ENCODE data around the gene ZSCAN12.
"Not testable (repeated sequence)": the region's sequence is repeated elsewhere in the genome, so short reads cannot be mapped to it uniquely, and the experiment has no call there.

The ZSCAN12 gene

GRCh38 chr6:28393912-28394662 is 5.5 kb downstream of the ZSCAN12 start:
- no peak for DNase-seq

GRCh38 chr6:28390688-28391087 is 8.9 kb downstream of the ZSCAN12 start:
- DNase-seq, result no peak

- no peak for DNase-seq
Measured at GRCh38 chr6:28384143-28384533, 15.4 kb downstream of the ZSCAN12 start.

GRCh38 chr6:28383235-28384142 is 16.1 kb downstream of the ZSCAN12 start:
- DNase-seq, result peak; percentile 78

GRCh38 chr6:28380381-28380780 is 19.2 kb downstream of the ZSCAN12 start:
- DNase-seq, result no peak

GRCh38 chr6:28378644-28379043 is 20.9 kb downstream of the ZSCAN12 start:
- no peak for DNase-seq

GRCh38 chr6:28377879-28378278 is 21.7 kb downstream of the ZSCAN12 start:
- DNase-seq, result no peak

GRCh38 chr6:28373925-28374324 is 25.6 kb downstream of the ZSCAN12 start:
- DNase-seq, result no peak

GRCh38 chr6:28371706-28372451 is 27.7 kb downstream of the ZSCAN12 start:
- no peak for DNase-seq

GRCh38 chr6:28371280-28371679 is 28.3 kb downstream of the ZSCAN12 start:
- no peak for DNase-seq

- no peak for DNase-seq
Measured at GRCh38 chr6:28370440-28370839, 29.1 kb downstream of the ZSCAN12 start.

- no peak for DNase-seq
Measured at GRCh38 chr6:28369463-28369862, 30.1 kb downstream of the ZSCAN12 start.

GRCh38 chr6:28368522-28368921 is 31.0 kb downstream of the ZSCAN12 start:
- DNase-seq, result no peak

GRCh38 chr6:28365590-28365989 is 34.0 kb downstream of the ZSCAN12 start:
- not testable (repeated sequence) for DNase-seq

GRCh38 chr6:28360961-28361360 is 38.6 kb downstream of the ZSCAN12 start:
- no peak for DNase-seq

GRCh38 chr6:28359562-28359961 is 40.0 kb downstream of the ZSCAN12 start:
- not testable (repeated sequence) for DNase-seq

GRCh38 chr6:28357036-28357435 is 42.5 kb downstream of the ZSCAN12 start:
- DNase-seq, result no peak

- DNase-seq, result no peak
Measured at GRCh38 chr6:28356666-28357020, 42.9 kb downstream of the ZSCAN12 start.

GRCh38 chr6:28355743-28356665 is 43.5 kb downstream of the ZSCAN12 start:
- peak; percentile 61 for DNase-seq

GRCh38 chr6:28354688-28355554 is 44.6 kb downstream of the ZSCAN12 start:
- no peak for DNase-seq

- DNase-seq, result no peak
Measured at GRCh38 chr6:28353981-28354676, 45.4 kb downstream of the ZSCAN12 start.

All from GF-D8 (cell line).